IMR-90 (cell line): ENCODE data around the gene PCARE.

Source experiments
- RAD21 ChIP-seq: IDR thresholded peaks from 2 replicates; pipeline ENCODE4 v1.6.1; 2012; ENCODE audit warnings: low read length, improper control_type of control experiment
- TF ChIP-seq, protein P1 (sequence below): conservative IDR thresholded peaks from 2 replicates; pipeline ENCODE4 v1.5.1; 2012; ENCODE audit warnings: mild to moderate bottlenecking, low read depth, low read length, improper control_type of control experiment

GRCh38 chr2:29013057-29013780 is 61.1 kb downstream of the PCARE start:
- peak; percentile 25; the same call in 1 of the 2 replicates for TF ChIP-seq RAD21
- TF ChIP-seq, protein P1, sequence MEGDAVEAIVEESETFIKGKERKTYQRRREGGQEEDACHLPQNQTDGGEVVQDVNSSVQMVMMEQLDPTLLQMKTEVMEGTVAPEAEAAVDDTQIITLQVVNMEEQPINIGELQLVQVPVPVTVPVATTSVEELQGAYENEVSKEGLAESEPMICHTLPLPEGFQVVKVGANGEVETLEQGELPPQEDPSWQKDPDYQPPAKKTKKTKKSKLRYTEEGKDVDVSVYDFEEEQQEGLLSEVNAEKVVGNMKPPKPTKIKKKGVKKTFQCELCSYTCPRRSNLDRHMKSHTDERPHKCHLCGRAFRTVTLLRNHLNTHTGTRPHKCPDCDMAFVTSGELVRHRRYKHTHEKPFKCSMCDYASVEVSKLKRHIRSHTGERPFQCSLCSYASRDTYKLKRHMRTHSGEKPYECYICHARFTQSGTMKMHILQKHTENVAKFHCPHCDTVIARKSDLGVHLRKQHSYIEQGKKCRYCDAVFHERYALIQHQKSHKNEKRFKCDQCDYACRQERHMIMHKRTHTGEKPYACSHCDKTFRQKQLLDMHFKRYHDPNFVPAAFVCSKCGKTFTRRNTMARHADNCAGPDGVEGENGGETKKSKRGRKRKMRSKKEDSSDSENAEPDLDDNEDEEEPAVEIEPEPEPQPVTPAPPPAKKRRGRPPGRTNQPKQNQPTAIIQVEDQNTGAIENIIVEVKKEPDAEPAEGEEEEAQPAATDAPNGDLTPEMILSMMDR = no peak
